K562 (cell line): ENCODE results near the gene CARMIL1. TPM values are rescaled to one million over a fixed set of nuclear protein-coding genes. Genes with fewer than 3 reads are reported as not detected.

Source experiments
- BDP1 ChIP-seq: IDR thresholded peaks from 3 replicates; pipeline ENCODE4 v1.6.1; 2011; ENCODE audit not compliant: insufficient read length, insufficient read depth
- CBX8 ChIP-seq: fragments of 200-600 bp; sonication (generic); IDR thresholded peaks from 2 replicates; pipeline ENCODE4 v1.6.1; 2012; ENCODE audit warnings: borderline replicate concordance, mixed run types, low read depth, mild to moderate bottlenecking, moderate library complexity, mixed read lengths, low read length, control low read depth, inconsistent platforms; ENCODE audit not compliant: poor library complexity, severe bottlenecking; ENCODE audit errors: extremely low read depth
- MECOM ChIP-seq: fragments of 250-450 bp; sonication (Bioruptor Pico); IDR thresholded peaks from 2 replicates; pipeline ENCODE4 v1.8.0; 2022; ENCODE audit warnings: inconsistent platforms
- MGA ChIP-seq: fragments of 450-650 bp; IDR thresholded peaks from 2 replicates; pipeline ENCODE4 v1.6.1; 2016; ENCODE audit warnings: mild to moderate bottlenecking, moderate library complexity
- NFYB ChIP-seq: IDR thresholded peaks from 2 replicates; pipeline ENCODE4 v1.6.1; 2011; ENCODE audit warnings: mild to moderate bottlenecking, moderate library complexity; ENCODE audit not compliant: insufficient read length; ENCODE audit errors: extremely low read depth
- NONO ChIP-seq, 2 experiments: fragments of 200-400 bp in 1 of 2; fragments of 450-650 bp in 1 of 2; formaldehyde crosslinking in 1 of 2; IDR thresholded peaks; 2 replicates each; pipeline ENCODE4 v1.6.1; 2017; ENCODE audit warnings: low read depth in 2 of 2, mild to moderate bottlenecking in 2 of 2, moderate library complexity in 2 of 2, low read length in 1 of 2
- TCFL5 ChIP-seq: fragments of 250-450 bp; sonication (Bioruptor Pico); conservative IDR thresholded peaks from 2 replicates; pipeline ENCODE4 v1.6.1; 2021; ENCODE audit warnings: mild to moderate bottlenecking, moderate library complexity, matching md5 sums
- ZFPM2 ChIP-seq: fragments of 250-450 bp; sonication (Bioruptor Pico); IDR thresholded peaks from 2 replicates; pipeline ENCODE4 v1.5.1; 2022; ENCODE audit warnings: mild to moderate bottlenecking
- ZSCAN29 ChIP-seq: fragments of 450-650 bp; IDR thresholded peaks from 2 replicates; pipeline ENCODE4 v1.6.1; 2017
- polyA plus RNA-seq, 8 experiments: library from polyadenylated mRNA; depleted of rRNA in 4 of 8; stranded (reverse) in 5 of 8; unstranded in 3 of 8; fragments of >200 nt; fragmentation: Nextera tagmentation in 2 of 8; fragmentation: Illumina TruSeq in 1 of 8; extraction: Ambion mirVana in 2 of 8; extraction: Trizol in 1 of 8; gene quantifications; 2 replicates each; pipeline versions ENCODE4 v1.2.1 to v1.2.3, GENCODE V29; 2011 to 2014; ENCODE audit warnings: inconsistent platforms in 1 of 8, missing spikeins in 1 of 8
- total RNA-seq, 7 experiments: library from RNA; depleted of rRNA in 6 of 7; stranded (reverse); fragments of >200 nt in 6 of 7; fragmentation: Illumina TruSeq in 2 of 7; extraction: Trizol in 2 of 7; gene quantifications; 2 replicates each; pipeline versions ENCODE4 v1.2.1 to v1.2.3, GENCODE V29; 2011 to 2021; ENCODE audit warnings: low replicate concordance in 1 of 7
- TF ChIP-seq, protein P1 (sequence below): sonication (generic); formaldehyde crosslinking; IDR thresholded peaks from 2 replicates; pipeline ENCODE4 v1.8.0; 2023; ENCODE audit warnings: missing genetic modification reagents, mild to moderate bottlenecking, borderline replicate concordance

CARMIL1 gene
- total and polyA plus RNA-seq, 9 of the 15 experiments (the other 6 are each of a cell fraction or from before 2014, with no cell fraction given) = 0.04 to 0.32 (median 0.10) TPM; not detected in 1

- TF ChIP-seq MGA (no peak), CBX8 (no peak), ZSCAN29 (no peak), ZFPM2 (no peak), NFYB (no peak), TCFL5 (CRISPR knock-in tag) (no peak), MECOM (CRISPR knock-in tag) (no peak), NONO (IDR thresholded peaks at IDR 0.05; ENCODE audit: low read depth in 2 of 2, low read length in 1 of 2) (no peak), BDP1 (no peak)
- TF ChIP-seq, protein P1, sequence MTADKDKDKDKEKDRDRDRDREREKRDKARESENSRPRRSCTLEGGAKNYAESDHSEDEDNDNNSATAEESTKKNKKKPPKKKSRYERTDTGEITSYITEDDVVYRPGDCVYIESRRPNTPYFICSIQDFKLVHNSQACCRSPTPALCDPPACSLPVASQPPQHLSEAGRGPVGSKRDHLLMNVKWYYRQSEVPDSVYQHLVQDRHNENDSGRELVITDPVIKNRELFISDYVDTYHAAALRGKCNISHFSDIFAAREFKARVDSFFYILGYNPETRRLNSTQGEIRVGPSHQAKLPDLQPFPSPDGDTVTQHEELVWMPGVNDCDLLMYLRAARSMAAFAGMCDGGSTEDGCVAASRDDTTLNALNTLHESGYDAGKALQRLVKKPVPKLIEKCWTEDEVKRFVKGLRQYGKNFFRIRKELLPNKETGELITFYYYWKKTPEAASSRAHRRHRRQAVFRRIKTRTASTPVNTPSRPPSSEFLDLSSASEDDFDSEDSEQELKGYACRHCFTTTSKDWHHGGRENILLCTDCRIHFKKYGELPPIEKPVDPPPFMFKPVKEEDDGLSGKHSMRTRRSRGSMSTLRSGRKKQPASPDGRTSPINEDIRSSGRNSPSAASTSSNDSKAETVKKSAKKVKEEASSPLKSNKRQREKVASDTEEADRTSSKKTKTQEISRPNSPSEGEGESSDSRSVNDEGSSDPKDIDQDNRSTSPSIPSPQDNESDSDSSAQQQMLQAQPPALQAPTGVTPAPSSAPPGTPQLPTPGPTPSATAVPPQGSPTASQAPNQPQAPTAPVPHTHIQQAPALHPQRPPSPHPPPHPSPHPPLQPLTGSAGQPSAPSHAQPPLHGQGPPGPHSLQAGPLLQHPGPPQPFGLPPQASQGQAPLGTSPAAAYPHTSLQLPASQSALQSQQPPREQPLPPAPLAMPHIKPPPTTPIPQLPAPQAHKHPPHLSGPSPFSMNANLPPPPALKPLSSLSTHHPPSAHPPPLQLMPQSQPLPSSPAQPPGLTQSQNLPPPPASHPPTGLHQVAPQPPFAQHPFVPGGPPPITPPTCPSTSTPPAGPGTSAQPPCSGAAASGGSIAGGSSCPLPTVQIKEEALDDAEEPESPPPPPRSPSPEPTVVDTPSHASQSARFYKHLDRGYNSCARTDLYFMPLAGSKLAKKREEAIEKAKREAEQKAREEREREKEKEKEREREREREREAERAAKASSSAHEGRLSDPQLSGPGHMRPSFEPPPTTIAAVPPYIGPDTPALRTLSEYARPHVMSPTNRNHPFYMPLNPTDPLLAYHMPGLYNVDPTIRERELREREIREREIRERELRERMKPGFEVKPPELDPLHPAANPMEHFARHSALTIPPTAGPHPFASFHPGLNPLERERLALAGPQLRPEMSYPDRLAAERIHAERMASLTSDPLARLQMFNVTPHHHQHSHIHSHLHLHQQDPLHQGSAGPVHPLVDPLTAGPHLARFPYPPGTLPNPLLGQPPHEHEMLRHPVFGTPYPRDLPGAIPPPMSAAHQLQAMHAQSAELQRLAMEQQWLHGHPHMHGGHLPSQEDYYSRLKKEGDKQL (CRISPR knock-in tag) = no peak
Measured at GRCh38 chr6:25341923-25342619, 62.9 kb downstream of the CARMIL1 start (continued).
